Small intestine (tissue), 7 donors: ENCODE measurements around the gene LPAR6. TPM values are rescaled to one million over a fixed set of nuclear protein-coding genes. Genes with fewer than 3 reads are reported as not detected.
A peak's percentile ranks its signal among the peaks of the same experiment; 100 is the strongest.

Experiments
- DNase-seq, 2 donors: peaks; one replicate each; pipeline versions ENCODE4 v3.0.0 to v3.0.0-alpha.2; 2013
- FAIRE-seq: peaks from 2 replicates; lab custom pipeline; 2012; peaks lifted over from hg19 to GRCh38; lab: Jason Lieb, UNC
- H3K27ac ChIP-seq, 3 donors: one replicate each; pipeline ENCODE4 v1.5.1; 2013; ENCODE audit warnings: low read length in 2 of 3, mild to moderate bottlenecking in 2 of 3, control low read depth in 1 of 3, inconsistent platforms in 1 of 3, low read depth in 1 of 3, moderate library complexity in 1 of 3
- H3K27me3 ChIP-seq, 3 donors: one replicate each; pipeline ENCODE4 v1.6.1; 2013; ENCODE audit warnings: low read length in 3 of 3, inconsistent platforms in 1 of 3; ENCODE audit not compliant: control insufficient read depth in 3 of 3, insufficient read depth in 3 of 3
- H3K36me3 ChIP-seq, 3 donors: one replicate each; pipeline ENCODE4 v1.6.1; 2013; ENCODE audit warnings: low read length in 3 of 3, inconsistent platforms in 1 of 3, low read depth in 1 of 3, mild to moderate bottlenecking in 1 of 3, moderate library complexity in 1 of 3; ENCODE audit not compliant: control insufficient read depth in 3 of 3, insufficient read depth in 2 of 3
- H3K4me1 ChIP-seq, 3 donors: one replicate each; pipeline ENCODE4 v1.6.1; 2013; ENCODE audit warnings: low read length in 2 of 3, inconsistent platforms in 1 of 3, low read depth in 1 of 3, mild to moderate bottlenecking in 1 of 3, moderate library complexity in 1 of 3; ENCODE audit not compliant: control insufficient read depth in 3 of 3, insufficient read depth in 2 of 3
- H3K4me3 ChIP-seq, 3 donors: one replicate each; pipeline ENCODE4 v1.5.1; 2013; ENCODE audit warnings: low read length in 3 of 3, control low read depth in 1 of 3, inconsistent platforms in 1 of 3, low read depth in 1 of 3, mild to moderate bottlenecking in 1 of 3, moderate library complexity in 1 of 3
- H3K9me3 ChIP-seq, 2 donors: one replicate each; pipeline ENCODE4 v1.6.1; 2013; ENCODE audit warnings: low read depth in 1 of 2, low read length in 1 of 2; ENCODE audit not compliant: control insufficient read depth in 2 of 2, insufficient read depth in 1 of 2
- WGBS, 3 donors: extraction: QIAGEN DNeasy Blood & Tissue Kit; methylation state at CpG; one replicate each; pipeline ENCODE4 v1.1.7; 2013; 5-methylcytosine and 5-hydroxymethylcytosine counted together
- polyA plus RNA-seq, 4 donors: library from polyadenylated mRNA; stranded (reverse) in 3 of 4; unstranded in 1 of 4; fragments of 200-250 nt in 3 of 4; fragments of 120-200 nt in 1 of 4; gene quantifications; one replicate each; pipeline versions ENCODE4 v1.2.1 to v1.2.3, GENCODE V29; 2013
- donor health status: healthy with polysubstance abuse.
- donor health status: control.
- donor health status: control.
- donor health status: Bipolar disorder and iron deficiency.
- donor health status: healthy.

The LPAR6 gene
- polyA plus RNA-seq, 4 donors: 1.8 to 23.6 (median 11.6) TPM

DNA sequence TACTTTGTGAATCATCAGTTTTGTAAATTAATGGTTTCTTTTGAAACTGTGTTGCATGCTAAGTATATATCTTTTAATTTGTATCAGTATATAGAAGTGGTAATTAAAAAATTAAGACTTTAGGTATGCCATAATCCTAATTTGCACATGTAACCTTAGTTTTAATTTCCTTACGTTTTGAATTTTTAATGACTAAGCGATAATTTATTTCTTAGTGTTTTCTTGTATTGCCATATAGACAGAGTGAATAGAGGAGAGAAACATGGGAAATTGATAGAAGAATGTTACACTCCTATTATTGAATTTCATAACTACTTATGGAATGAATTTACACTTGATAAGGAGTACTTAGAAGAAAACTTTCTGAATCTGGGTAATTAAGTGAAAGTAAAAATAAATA lies 29.5 kb downstream of the LPAR6 start:
- Histone ChIP-seq H3K27ac (no peak overlapping the region), H3K27me3 (no peaks in the 10 kb centered on the region), H3K4me3 (no peak overlapping the region), H3K36me3 (peaks cover 0 to 6% (median 4%) of the 10 kb centered on the region in 3 donors), H3K4me1 (no peaks in the 10 kb centered on the region), H3K9me3 (no peaks in the 10 kb centered on the region)
- no peak for FAIRE-seq
- no peak for DNase-seq
- 96 to 99% (median 99%) methylated on average over 2 of the region's 2 CpGs for WGBS, 3 donors

DNA sequence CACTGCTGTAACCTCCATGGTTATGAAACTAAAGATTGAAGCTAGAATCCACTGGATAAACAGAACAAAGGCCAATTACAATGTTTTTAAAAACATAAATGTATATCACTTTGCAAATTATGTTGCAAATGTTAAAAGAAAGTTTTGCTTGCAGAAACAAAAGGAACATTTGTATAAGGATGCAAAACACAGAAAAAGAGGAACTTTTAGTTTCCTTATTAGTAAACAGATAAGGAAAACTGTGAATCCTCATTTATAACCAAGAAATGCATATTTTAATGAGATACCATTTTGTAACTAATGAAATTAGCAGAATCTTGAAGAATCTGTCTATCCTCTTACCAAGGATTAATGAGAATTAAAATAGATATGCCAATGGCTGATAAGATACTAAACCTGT lies 32.3 kb downstream of the LPAR6 start:
- no peak for DNase-seq
- Histone ChIP-seq H3K27me3 (no peaks in the 10 kb centered on the region), H3K9me3 (no peaks in the 10 kb centered on the region), H3K36me3 (peaks cover 0 to 9% (median 4%) of the 10 kb centered on the region in 3 donors), H3K27ac (no peak overlapping the region), H3K4me1 (no peaks in the 10 kb centered on the region), H3K4me3 (no peak overlapping the region)
- no peak for FAIRE-seq

DNA sequence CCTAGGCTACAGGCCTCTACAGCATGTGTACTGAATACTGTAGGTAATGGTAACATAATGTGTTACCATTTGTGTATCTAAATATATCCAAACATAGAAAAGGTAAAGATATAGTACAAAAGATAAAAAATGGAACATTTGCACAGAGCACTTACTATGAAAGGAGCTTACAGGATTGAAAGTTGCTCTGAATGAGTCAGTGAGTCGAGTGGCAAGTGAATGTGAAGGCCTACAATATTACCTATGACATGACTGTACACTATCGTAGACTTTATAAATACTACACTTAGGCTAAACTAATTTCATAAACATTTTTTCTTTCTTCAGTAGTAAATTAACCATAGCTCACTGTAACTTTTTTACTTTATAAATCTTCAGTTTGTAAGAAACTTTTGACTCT lies 35.1 kb downstream of the LPAR6 start:
- Histone ChIP-seq H3K4me3 (no peak overlapping the region), H3K27ac (no peak overlapping the region), H3K9me3 (no peaks in the 10 kb centered on the region), H3K27me3 (no peaks in the 10 kb centered on the region), H3K4me1 (no peaks in the 10 kb centered on the region), H3K36me3 (peaks cover 0 to 10% (median 0%) of the 10 kb centered on the region in 3 donors)
- DNase-seq (no peak), FAIRE-seq (no peak)
- 82 to 98% (median 93%) methylated on average over 2 of the region's 2 CpGs for WGBS, 3 donors

DNA sequence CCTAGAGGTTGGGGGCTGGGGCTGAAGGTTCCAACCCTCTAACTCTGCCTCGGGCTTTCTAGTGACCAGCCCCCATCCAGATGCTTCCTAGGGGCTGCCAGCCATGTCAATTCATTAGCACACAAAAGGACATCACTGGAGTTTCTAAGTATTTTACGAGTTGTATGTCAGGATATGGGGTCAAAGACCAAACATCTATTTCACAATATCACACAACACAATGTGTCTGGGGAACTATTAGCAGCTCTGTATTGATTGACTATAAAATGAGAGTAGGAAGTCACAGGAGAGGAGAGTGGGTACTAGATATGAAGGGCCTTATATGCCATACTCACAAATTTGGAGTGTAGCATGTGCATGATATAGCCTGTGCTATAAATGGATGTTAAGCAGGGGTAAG lies 42.1 kb downstream of the LPAR6 start:
- Histone ChIP-seq H3K36me3 (peaks cover 0 to 8% (median 0%) of the 10 kb centered on the region in 3 donors), H3K27me3 (no peaks in the 10 kb centered on the region), H3K4me1 (peaks cover 0 to 7% (median 0%) of the 10 kb centered on the region in 3 donors), H3K4me3 (no peak overlapping the region), H3K9me3 (no peaks in the 10 kb centered on the region), H3K27ac (no peak overlapping the region)
- DNase-seq (peak; percentile 36 to 48), FAIRE-seq (no peak)
- 61 to 77% (median 73%) methylated on average over 2 of the region's 2 CpGs for WGBS, 3 donors

DNA sequence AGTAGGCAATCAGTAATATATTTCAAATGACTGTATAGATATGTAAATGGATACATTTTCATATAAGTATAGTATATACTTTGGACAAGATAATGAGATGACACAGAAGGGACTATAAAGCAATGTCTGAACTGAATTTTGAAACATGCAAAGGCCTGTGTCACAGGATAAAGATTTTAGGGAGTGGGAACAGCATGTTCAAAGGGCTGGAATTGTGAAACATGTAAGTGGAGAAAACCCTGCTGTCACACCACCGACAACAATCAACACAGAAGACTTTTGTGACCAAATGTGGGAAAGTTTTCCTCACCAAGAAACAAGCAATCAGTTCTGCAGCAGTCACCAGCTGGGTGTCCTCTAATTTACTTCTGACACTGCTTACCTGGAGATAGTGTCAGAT lies 42.9 kb downstream of the LPAR6 start:
- H3K36me3 ChIP-seq: peaks cover 0 to 6% (median 0%) of the 10 kb centered on the region in 3 donors
- no peak overlapping the region for H3K27ac ChIP-seq
- DNase-seq: no peak
- 74 to 100% (median 90%) methylated on average over 1 of the region's 1 CpG for WGBS, 3 donors
- H3K4me1 ChIP-seq: peaks cover 0 to 7% (median 0%) of the 10 kb centered on the region in 3 donors
- no peaks in the 10 kb centered on the region for H3K27me3 ChIP-seq
- H3K4me3 ChIP-seq: no peak overlapping the region
- no peak for FAIRE-seq
- H3K9me3 ChIP-seq: no peaks in the 10 kb centered on the region

Other genes with a start within 250 kb of the LPAR6 start
- 100 to 1,000 TPM; 288 to 596 (median 393) TPM for gene ITM2B, start 179.9 kb downstream of the LPAR6 start, polyA plus RNA-seq
- 10 to 100 TPM; 11.9 to 33.6 (median 20.2) TPM for gene RB1, start 109.4 kb downstream of the LPAR6 start, polyA plus RNA-seq
- 10 to 100 TPM in 1 of 4 donors, 1 to 10 TPM in 3; 3.1 to 10.3 (median 6.2) TPM for gene RCBTB2, start 120.0 kb upstream of the LPAR6 start, polyA plus RNA-seq
- gene CYSLTR2, start 240.8 kb upstream of the LPAR6 start, polyA plus RNA-seq: 1 to 10 TPM in 2 of 4 donors, under 1 TPM in 1, not detected in 1; 0.27 to 1.6 (median 1.4) TPM